Neuronal stem cell (in vitro differentiated cells): Measurements from ENCODE around the gene TRPM3.
A peak's percentile ranks its signal among the peaks of the same experiment; 100 is the strongest.

Experiments used
- DNase-seq: peaks from one replicate; pipeline ENCODE4 v3.0.0-alpha.2; 2013; ENCODE audit warnings: low spot score
- H2AFZ ChIP-seq: one replicate; pipeline ENCODE4 v1.6.1; 2013; ENCODE audit warnings: mild to moderate bottlenecking, low read length, inconsistent platforms
- H2AK5ac ChIP-seq: 2 replicates; pipeline ENCODE4 v1.6.1; 2013; ENCODE audit warnings: low read depth, mild to moderate bottlenecking, inconsistent platforms, low read length, moderate library complexity, mixed read lengths
- H2BK120ac ChIP-seq: 2 replicates; pipeline ENCODE4 v1.6.1; 2013; ENCODE audit warnings: low read depth, mild to moderate bottlenecking, inconsistent platforms, low read length, moderate library complexity, mixed read lengths
- H2BK12ac ChIP-seq: one replicate; pipeline ENCODE4 v1.6.1; 2013; ENCODE audit warnings: low read length, inconsistent platforms
- H2BK15ac ChIP-seq: 2 replicates; pipeline ENCODE4 v1.6.1; 2013; ENCODE audit warnings: mild to moderate bottlenecking, low read length, inconsistent platforms, mixed read lengths
- H2BK5ac ChIP-seq: one replicate; pipeline ENCODE4 v1.6.1; 2013; ENCODE audit warnings: inconsistent platforms, mild to moderate bottlenecking, low read length, moderate library complexity
- H3K14ac ChIP-seq: one replicate; pipeline ENCODE4 v1.6.1; 2013; ENCODE audit warnings: low read length, inconsistent platforms
- H3K18ac ChIP-seq: 2 replicates; pipeline ENCODE4 v1.6.1; 2013; ENCODE audit warnings: low read length, inconsistent platforms
- H3K23ac ChIP-seq: 2 replicates; pipeline ENCODE4 v1.6.1; 2013; ENCODE audit warnings: low read depth, mild to moderate bottlenecking, mixed read lengths, low read length, inconsistent platforms; ENCODE audit not compliant: poor library complexity
- H3K27ac ChIP-seq: replicated peaks from 3 replicates; pipeline ENCODE4 v1.5.1; 2013; ENCODE audit warnings: low read length, inconsistent platforms
- H3K27me3 ChIP-seq, 3 experiments: 2 replicates each; pipeline ENCODE4 v1.6.1; 2013; ENCODE audit warnings: low read length in 3 of 3, mild to moderate bottlenecking in 2 of 3, inconsistent platforms in 1 of 3, low read depth in 1 of 3, mixed read lengths in 1 of 3, moderate library complexity in 1 of 3; ENCODE audit not compliant: control insufficient read depth in 3 of 3, insufficient read depth in 3 of 3
- H3K36me3 ChIP-seq, 2 donors: replicated peaks in 1 of 2; 2 replicates each; pipeline ENCODE4 v1.6.1; 2013; ENCODE audit warnings: low read length in 2 of 2; ENCODE audit not compliant: control insufficient read depth in 2 of 2, insufficient read depth in 2 of 2
- H3K4ac ChIP-seq: 2 replicates; pipeline ENCODE4 v1.6.1; 2013; ENCODE audit warnings: inconsistent platforms, mild to moderate bottlenecking, low read length, moderate library complexity
- H3K4me1 ChIP-seq, 2 donors: 1 replicate in 1 of 2; 2 replicates in 1 of 2; pipeline ENCODE4 v1.6.1; 2013; ENCODE audit warnings: low read length in 2 of 2, low read depth in 1 of 2; ENCODE audit not compliant: control insufficient read depth in 2 of 2, insufficient read depth in 1 of 2
- H3K4me2 ChIP-seq: one replicate; pipeline ENCODE4 v1.6.1; 2013; ENCODE audit warnings: mild to moderate bottlenecking, low read length, inconsistent platforms; ENCODE audit not compliant: insufficient read depth, poor library complexity, severe bottlenecking
- H3K4me3 ChIP-seq, 2 donors: 2 replicates each; pipeline ENCODE4 v1.5.1; 2013; ENCODE audit warnings: low read length in 2 of 2, mild to moderate bottlenecking in 2 of 2, inconsistent platforms in 1 of 2, moderate library complexity in 1 of 2
- H3K79me1 ChIP-seq: one replicate; pipeline ENCODE4 v1.6.1; 2013; ENCODE audit warnings: low read depth, mild to moderate bottlenecking, inconsistent platforms, low read length, moderate library complexity
- H3K9ac ChIP-seq: one replicate; pipeline ENCODE4 v1.6.1; 2013; ENCODE audit warnings: mild to moderate bottlenecking, low read depth, low read length, inconsistent platforms; ENCODE audit not compliant: poor library complexity
- H3K9me3 ChIP-seq, 2 donors: replicated peaks in 1 of 2; 2 replicates each; pipeline versions ENCODE3 to v1.6.1; 2013; ENCODE audit warnings: low read length in 2 of 2, mild to moderate bottlenecking in 2 of 2, inconsistent platforms in 1 of 2, low read depth in 1 of 2, mixed read lengths in 1 of 2, moderate library complexity in 1 of 2; ENCODE audit not compliant: control insufficient read depth in 2 of 2, insufficient read depth in 1 of 2
- H4K8ac ChIP-seq: one replicate; pipeline ENCODE4 v1.6.1; 2013; ENCODE audit warnings: low read depth, mild to moderate bottlenecking, inconsistent platforms, low read length, moderate library complexity
- H4K91ac ChIP-seq: one replicate; pipeline ENCODE4 v1.6.1; 2013; ENCODE audit warnings: low read length, low read depth, mild to moderate bottlenecking, inconsistent platforms; ENCODE audit not compliant: poor library complexity
- WGBS, 2 donors: extraction: QIAGEN DNeasy Blood & Tissue Kit; methylation state at CpG; one replicate each; pipeline ENCODE4 v1.1.7; 2013; ENCODE audit warnings: missing lambda C conversion rate in 2 of 2, mixed read lengths in 1 of 2; ENCODE audit not compliant: insufficient read length in 2 of 2, insufficient replicate concordance in 1 of 2; ENCODE audit errors: extremely low coverage in 2 of 2; 5-methylcytosine and 5-hydroxymethylcytosine counted together

The TRPM3 gene

DNA sequence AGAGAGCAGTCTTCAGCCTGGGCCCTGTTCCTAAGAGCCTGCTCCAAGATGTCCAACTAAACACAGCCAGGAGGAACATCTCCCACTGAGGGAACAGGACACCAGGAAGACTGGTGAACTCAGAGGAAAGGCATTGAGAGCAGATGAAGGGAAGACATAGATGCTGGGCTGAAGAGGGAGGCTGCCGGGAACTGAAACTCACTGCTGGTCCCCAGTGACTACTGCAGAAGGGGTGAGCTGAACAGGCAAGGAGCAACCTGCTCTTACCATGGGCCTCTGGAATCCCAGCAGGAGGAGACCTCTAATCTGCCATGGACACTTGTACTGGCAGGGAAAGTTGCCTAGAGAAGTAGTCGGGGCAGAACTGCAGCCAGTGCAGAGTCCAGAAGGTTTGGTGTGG lies 95.7 kb downstream of the TRPM3 start:
- H3K27ac ChIP-seq, result no peak overlapping the region
- no peak overlapping the region for H4K91ac ChIP-seq
- H3K27me3 ChIP-seq, result peaks cover 0 to 4% (median 0%) of the 10 kb centered on the region in 3 experiments
- DNase-seq, result no peak
- H3K4me1 ChIP-seq, result peaks cover 0 to 11% of the 10 kb centered on the region in 2 donors
- H2BK120ac ChIP-seq, result no peak overlapping the region
- peaks cover 8% of the 10 kb centered on the region for H3K79me1 ChIP-seq
- H2AFZ ChIP-seq, result no peak overlapping the region
- no peaks in the 10 kb centered on the region for H3K9me3 ChIP-seq
- H3K23ac ChIP-seq, result no peak overlapping the region
- peak overlapping the region; percentile 94 for H3K18ac ChIP-seq
- no peak overlapping the region for H3K4me3 ChIP-seq
- H4K8ac ChIP-seq, result no peak overlapping the region
- H2BK5ac ChIP-seq, result peak overlapping the region; percentile 89
- H3K9ac ChIP-seq, result no peak overlapping the region
- peak overlapping the region; percentile 15 for H3K4me2 ChIP-seq
- H2BK15ac ChIP-seq, result no peak overlapping the region
- H2AK5ac ChIP-seq, result peak overlapping the region; percentile 86
- H3K4ac ChIP-seq, result no peak overlapping the region
- WGBS, 2 donors, result no CpG with 5 or more reads among the region's 2 CpGs
- H3K36me3 ChIP-seq, result no peaks in the 10 kb centered on the region
- H2BK12ac ChIP-seq, result peak overlapping the region; percentile 52
- peak overlapping the region; percentile 65 for H3K14ac ChIP-seq

DNA sequence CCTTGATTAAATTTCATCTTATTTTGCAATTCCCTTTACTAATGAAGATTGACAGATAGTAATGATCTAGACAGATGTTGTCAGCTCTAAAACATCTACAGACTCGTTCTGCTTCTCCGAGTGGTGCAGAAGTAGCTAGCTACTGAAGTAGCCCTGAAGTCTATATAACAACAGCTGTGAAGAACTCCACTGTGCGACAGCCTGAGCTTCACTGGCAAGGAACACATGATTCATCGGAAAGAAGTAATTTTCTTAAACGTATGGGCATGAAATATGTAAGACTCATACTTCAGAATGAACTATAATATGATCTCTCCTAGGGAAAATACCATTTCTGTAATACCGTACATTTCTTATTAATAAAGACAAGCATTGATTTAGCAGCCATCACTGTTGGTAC lies 96.2 kb downstream of the TRPM3 start:
- H3K27ac ChIP-seq, result no peak overlapping the region
- no peak overlapping the region for H3K4me3 ChIP-seq
- no peak overlapping the region for H2AK5ac ChIP-seq
- no peak for DNase-seq
- H3K18ac ChIP-seq, result no peak overlapping the region
- H2BK15ac ChIP-seq, result no peak overlapping the region
- H4K91ac ChIP-seq, result no peak overlapping the region
- H3K4ac ChIP-seq, result no peak overlapping the region
- no peak overlapping the region for H2BK5ac ChIP-seq
- no peak overlapping the region for H2BK120ac ChIP-seq
- H2AFZ ChIP-seq, result no peak overlapping the region
- no peak overlapping the region for H3K9ac ChIP-seq
- peaks cover 0 to 11% of the 10 kb centered on the region in 2 donors for H3K4me1 ChIP-seq
- peaks cover 0 to 4% (median 0%) of the 10 kb centered on the region in 3 experiments for H3K27me3 ChIP-seq
- H3K23ac ChIP-seq, result no peak overlapping the region
- H3K4me2 ChIP-seq, result no peak overlapping the region
- H3K79me1 ChIP-seq, result peaks cover 8% of the 10 kb centered on the region
- no peak overlapping the region for H4K8ac ChIP-seq
- H3K9me3 ChIP-seq, result no peaks in the 10 kb centered on the region
- no CpG with 5 or more reads among the region's 6 CpGs for WGBS, 2 donors
- no peak overlapping the region for H3K14ac ChIP-seq
- no peak overlapping the region for H2BK12ac ChIP-seq
- no peaks in the 10 kb centered on the region for H3K36me3 ChIP-seq

DNA sequence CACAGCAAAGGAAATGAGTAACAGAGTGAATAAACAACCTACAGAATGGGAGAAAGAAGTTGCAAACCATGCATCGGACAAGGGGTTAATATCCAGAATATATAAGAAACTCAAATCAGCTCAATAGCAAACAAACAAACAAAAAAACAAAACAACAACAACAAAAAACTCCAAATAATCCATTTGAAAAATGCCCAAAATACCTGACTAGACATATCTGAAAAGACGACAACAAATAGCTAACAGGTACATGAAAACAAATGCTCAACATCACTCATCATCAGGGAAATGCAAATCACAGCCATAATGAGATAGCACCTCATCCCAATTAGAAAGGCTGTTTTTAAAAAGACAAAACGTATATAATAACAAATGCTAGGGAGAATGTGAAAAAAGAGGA lies 111.2 kb downstream of the TRPM3 start:
- Histone ChIP-seq H2BK15ac (no peak overlapping the region), H2BK5ac (no peak overlapping the region), H3K27me3 (no peaks in the 10 kb centered on the region), H4K91ac (no peak overlapping the region), H3K36me3 (no peaks in the 10 kb centered on the region), H3K79me1 (no peaks in the 10 kb centered on the region), H2BK120ac (no peak overlapping the region), H3K4me3 (no peak overlapping the region), H3K9me3 (peaks cover 0 to 10% of the 10 kb centered on the region in 2 donors), H3K14ac (no peak overlapping the region), H3K4ac (no peak overlapping the region), H3K23ac (no peak overlapping the region), H3K18ac (no peak overlapping the region), H3K4me2 (no peak overlapping the region), H2BK12ac (no peak overlapping the region), H2AK5ac (no peak overlapping the region), H3K27ac (no peak overlapping the region), H4K8ac (no peak overlapping the region), H3K4me1 (no peaks in the 10 kb centered on the region), H3K9ac (no peak overlapping the region), H2AFZ (no peak overlapping the region)
- WGBS, 2 donors, result no CpG with 5 or more reads among the region's 3 CpGs
- no peak for DNase-seq

DNA sequence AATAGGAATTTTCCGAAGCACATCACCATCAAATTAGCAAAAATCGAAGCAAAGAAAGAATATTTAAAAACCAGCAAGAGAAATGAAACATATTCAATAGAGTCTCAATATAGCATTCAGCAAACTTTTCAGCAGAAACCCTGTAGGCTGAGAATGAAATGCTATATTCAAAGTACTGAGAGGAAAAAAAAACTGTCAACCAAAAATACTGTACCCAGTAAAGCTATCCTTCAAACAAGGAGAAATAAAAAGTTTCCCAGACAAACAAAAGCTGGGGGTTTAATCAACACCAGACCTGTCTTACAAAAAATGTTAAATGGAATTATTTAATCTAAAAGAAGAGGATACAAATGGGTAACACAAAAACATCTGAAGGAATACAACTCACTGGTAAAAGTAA lies 116.0 kb downstream of the TRPM3 start:
- H2BK12ac ChIP-seq, result no peak overlapping the region
- H2BK120ac ChIP-seq, result no peak overlapping the region
- no peak overlapping the region for H2AFZ ChIP-seq
- no peaks in the 10 kb centered on the region for H3K79me1 ChIP-seq
- no peak overlapping the region for H3K4ac ChIP-seq
- H3K4me2 ChIP-seq, result no peak overlapping the region
- no peaks in the 10 kb centered on the region for H3K4me1 ChIP-seq
- H4K8ac ChIP-seq, result no peak overlapping the region
- H3K23ac ChIP-seq, result no peak overlapping the region
- no peak overlapping the region for H2BK15ac ChIP-seq
- WGBS, 2 donors, result no CpG with 5 or more reads among the region's 2 CpGs
- no peaks in the 10 kb centered on the region for H3K27me3 ChIP-seq
- no peak overlapping the region for H3K9ac ChIP-seq
- no peak overlapping the region for H3K14ac ChIP-seq
- no peak overlapping the region for H4K91ac ChIP-seq
- no peak overlapping the region for H2BK5ac ChIP-seq
- H3K27ac ChIP-seq, result no peak overlapping the region
- DNase-seq, result no peak
- no peaks in the 10 kb centered on the region for H3K36me3 ChIP-seq
- H2AK5ac ChIP-seq, result no peak overlapping the region
- no peak overlapping the region for H3K18ac ChIP-seq
- peaks cover 8 to 25% of the 10 kb centered on the region in 2 donors for H3K9me3 ChIP-seq
- H3K4me3 ChIP-seq, result no peak overlapping the region
